G401.6 (cell line): Measurements from ENCODE around the gene RNASE3.
"Not testable (repeated sequence)": the region's sequence is repeated elsewhere in the genome, so short reads cannot be mapped to it uniquely, and the experiment has no call there.

Experiments used
- FAIRE-seq: peaks from 2 replicates; lab custom pipeline; 2012; peaks lifted over from hg19 to GRCh38; lab: Jason Lieb, UNC

Gene RNASE3

DNA sequence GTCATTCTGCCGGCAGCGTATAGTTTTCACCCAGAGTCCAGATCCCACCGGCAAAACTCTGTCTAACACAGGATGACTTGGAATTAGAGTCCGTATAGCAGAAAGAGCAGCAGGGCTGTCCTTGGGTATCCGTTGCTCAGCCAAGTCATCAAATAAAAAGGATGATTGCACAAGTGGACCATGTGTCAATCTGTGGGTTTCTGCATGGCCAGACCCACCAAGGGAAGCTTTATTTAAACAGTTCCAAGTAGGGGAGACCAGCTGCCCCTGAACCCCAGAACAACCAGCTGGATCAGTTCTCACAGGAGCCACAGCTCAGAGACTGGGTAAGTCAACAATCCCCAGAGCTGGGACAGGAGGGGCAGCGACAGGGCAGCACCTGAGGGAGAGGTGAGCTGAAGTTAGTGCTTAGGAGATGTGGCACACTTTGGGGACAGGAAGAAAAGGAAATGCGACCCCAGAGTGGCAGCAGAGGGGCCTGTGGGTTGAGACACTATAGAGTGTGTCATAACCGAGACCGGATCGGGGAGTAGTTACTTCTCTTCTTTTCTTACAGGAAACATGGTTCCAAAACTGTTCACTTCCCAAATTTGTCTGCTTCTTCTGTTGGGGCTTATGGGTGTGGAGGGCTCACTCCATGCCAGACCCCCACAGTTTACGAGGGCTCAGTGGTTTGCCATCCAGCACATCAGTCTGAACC lies at the start of gene RNASE3:
RNASE3 (plus strand) TSS at position 260 of the 700 bp plus-strand sequence; CDS start at position 562, 302 bp downstream.
- FAIRE-seq = not testable (repeated sequence)

DNA sequence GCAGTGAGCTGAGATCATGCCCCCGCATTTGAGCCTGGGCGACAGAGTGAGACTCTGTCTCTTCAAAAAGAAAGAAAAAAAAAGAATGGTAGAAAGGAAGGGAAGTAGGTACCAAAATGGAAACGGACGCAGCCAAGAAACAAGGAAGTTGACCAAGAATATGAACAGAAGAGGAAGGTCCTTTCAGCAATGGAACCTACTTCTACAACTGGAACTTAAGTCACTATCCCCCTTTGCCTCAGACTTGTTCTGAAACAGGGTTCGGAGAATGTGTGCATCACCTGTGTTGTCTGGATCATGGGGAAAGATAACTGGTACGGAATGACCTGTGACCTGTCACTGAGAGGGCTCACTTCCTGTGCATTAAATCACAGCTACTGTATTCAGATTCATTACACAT lies 44.6 kb upstream of the RNASE3 start:
- FAIRE-seq = no peak

DNA sequence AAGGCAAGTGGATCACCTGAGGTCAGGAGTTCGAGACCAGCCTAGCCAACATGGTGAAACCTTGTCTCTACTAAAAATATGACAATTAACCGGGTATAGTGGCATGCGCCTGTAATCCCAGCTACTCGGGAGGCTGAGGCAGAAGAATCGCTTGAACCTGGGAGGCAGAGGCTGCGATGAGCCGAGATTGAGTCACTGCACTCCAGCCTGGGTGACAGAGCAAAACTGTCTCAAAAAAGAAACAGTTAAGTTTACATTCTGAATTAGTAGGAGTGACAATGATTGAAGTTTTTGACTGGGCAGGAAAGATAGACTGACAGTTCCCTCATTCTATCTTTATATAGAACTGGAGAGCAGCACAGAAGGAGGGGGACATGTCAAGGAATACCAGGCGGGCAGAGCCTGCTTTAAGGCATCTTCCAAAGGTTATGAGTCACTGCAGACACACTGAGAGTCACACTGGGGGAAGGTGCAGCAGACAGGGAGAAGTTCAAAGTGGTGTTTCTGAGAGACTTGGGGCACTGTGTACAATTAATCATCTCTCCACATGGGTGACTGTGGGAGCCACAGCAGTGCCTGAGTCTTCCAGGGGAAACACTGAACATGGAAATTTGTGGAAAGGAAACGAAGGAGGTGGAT lies 42.8 kb upstream of the RNASE3 start:
- FAIRE-seq = no peak

DNA sequence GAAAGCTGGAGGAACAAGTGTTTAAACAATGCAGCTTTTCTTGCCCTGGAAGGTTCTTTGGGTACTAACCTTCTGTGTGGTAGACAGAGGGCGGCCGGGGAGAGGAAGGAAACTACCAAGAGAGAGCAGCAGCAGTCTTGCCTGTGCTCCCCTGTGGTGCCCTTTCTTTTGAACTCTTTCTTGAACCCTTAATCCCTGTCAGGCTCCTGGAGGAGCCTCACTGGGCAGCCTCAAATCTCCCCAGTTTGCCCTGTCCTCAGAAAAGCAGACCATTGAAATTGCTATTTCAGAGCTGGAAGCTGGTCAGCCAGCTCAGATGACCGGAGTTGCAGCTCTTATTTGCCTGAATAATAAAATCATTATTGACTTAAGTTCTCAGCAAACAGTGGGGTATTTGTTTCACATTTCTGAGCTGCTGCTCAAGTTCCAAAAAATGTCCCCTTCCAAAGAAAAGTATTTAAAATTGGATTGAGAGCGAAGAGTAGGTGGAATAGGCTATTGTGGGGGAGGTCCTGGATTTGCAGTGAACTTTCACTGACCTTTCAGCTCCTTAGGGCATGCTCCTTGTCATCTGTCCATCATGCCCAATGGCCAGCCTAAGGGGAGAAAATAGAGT lies 42.1 kb upstream of the RNASE3 start:
- no peak for FAIRE-seq

DNA sequence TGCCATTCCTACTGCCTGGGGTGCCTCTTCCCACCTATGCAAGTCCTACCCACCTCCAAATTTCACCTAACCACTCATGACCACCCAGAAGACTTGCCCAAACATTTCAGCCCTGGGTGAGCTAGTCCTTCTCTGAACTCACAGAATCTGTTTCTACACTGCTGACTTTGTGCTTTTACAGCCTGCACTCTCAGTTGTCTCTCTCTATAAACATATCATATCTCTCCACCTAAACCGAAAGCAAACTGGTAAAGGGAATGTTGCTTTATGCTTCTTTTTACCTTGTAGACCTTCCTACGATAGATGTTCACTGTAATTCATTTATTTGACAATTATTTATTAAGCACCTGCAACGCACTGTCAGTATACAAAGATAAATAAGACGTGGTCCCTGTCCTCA lies 38.1 kb upstream of the RNASE3 start:
- FAIRE-seq = no peak

DNA sequence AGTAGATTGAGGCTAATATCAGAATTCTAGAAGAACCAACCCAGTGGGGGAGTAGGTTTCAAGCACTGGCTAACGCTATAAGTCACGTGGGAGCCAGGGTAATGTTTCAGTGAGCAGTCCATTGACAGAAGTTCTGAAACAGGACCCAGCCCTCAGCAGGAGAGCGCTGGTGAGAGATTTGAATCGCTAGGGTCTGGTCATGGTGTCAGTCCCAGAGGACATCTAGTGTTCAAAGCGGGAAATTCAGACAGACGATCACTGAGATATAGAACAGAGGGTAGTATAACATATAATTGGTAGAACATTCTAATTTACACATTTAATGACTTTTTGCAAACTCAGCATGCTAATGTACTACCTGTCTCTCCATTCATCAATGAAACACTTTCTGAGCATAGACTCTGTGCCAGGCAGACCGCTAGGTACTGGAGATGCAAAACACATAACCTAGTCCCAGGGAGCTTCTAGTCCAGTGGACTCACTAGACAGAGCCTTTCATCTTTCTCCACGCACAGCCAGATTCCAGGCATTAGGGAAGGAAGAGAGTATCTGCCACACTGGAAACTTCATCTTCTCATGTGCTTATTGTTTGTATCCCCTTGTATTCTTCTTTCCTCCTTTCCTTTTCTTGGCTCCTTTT lies 35.4 kb upstream of the RNASE3 start:
- FAIRE-seq = peak; percentile 27

DNA sequence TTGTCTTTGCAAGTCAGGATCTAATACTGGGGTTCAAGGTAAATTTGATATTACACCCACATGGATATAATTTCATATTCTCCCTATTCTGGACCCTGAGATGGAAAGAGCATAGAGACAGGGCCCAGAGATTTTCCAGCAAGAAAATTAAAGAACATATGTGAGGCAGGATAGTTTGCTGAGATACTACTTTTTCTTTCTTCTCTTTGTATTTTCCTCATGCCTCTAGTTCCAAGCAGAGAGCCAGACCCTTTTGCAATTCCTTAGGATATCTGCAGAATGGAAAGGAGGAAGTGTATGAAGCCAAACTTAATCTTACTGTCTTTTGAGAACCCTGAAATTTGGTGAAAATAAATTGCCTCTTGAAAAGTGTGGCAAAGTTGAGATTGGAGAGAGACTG lies 34.0 kb upstream of the RNASE3 start:
- FAIRE-seq = no peak

DNA sequence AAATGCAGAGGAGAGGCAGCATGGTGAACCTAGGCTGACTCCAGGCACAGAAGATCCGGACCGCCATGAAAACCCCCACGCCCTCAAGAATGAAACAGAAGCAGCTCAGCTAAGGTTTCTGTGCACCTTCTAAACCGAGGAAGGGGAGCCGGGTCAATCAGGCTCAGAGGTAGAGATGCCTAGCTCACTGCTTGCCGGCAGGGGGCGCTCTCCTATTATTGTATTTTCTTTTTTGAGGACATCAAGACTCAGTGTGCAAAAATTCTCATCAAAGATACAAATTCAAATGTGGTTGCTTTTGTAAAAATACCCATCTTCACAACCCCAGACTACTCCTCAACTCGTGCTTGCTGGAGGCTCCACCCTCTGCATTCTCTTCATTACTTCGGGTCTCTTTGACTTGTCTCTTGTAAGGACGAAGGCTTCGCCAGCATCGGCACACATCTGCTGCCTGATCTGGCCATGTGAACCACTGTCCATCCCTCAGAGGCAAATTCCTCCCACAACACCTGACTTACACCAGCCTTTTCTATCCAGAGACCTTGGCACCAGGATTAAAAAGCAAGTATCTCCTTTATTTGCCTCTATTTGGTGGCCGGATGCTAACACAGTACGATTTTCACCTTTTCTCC lies 33.4 kb upstream of the RNASE3 start:
- no peak for FAIRE-seq

DNA sequence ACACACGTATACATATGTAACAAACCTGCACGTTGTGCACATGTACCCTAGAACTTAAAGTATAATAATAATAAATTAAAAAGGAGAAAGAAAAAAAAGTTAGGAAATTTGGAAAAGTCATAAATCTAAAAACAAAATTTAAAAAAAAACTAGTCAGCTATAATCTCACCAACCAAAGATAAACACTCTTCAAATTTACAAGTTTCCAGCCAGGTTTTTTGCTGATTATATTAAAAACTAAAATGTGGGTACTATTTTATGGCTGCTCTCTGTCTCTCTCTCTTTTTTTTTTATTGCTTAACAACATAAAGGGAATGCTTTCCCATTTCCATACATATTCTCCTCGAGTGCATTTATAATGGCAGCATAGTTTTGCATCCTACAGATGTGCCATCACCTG lies 25.0 kb upstream of the RNASE3 start:
- FAIRE-seq = no peak

DNA sequence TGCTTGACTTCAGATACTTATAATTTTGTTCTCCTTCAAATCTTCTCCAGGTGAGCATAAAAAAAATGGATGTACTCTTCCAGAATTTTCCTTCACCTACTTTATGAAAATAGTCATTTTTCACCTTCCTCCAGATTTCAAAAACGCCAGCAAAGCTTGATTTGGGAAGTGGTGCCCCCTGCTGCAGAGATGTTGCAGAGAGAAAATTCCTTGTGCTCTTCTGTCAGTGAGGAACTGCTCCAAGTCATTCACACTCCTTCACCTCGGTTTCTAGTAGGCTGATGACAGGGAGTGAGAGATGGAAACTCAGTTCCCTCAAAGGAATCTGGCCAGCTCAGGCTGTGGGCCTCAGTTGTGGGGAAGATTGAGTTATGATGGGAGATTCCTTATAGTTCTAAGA lies 24.2 kb upstream of the RNASE3 start:
- FAIRE-seq = no peak

DNA sequence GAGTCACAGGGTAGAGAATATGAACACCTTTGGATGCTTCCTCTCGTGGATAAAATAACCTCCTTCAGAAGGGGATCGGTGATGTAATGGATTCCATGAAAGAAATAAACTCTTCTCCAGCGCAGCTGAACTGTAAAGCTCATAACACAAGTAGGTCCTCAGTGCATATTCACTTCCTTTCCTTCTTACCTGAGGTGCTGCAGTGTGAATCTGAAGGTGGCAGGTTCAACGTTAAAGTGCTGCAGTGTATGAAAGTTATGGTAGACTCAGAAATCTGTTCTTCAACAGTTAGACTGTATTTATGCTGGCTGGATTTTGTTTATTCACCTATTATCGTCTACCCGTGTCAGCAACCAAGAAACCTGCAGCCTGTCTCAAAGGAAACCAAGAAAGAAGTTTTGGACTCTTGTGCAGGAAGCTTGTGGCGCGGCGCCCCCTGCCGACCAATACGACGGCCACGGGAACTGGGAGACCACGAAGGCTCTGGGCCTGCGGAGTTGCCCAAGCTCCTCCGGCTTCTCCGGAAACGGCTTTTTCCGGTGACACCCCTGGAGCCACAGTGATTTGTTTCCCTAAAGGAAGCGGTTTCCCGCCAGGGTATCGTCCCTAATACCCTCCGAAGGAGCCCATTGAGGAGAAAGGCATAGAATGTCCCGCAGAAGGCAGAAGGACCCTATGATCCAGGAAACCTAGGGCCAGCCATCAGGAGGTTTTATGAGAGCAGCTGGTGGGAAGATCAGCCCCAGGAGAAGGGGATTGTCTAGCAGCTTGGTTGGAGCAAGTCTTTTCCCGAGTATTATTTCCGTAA lies 17.6 kb upstream of the RNASE3 start:
- FAIRE-seq = peak; percentile 17

DNA sequence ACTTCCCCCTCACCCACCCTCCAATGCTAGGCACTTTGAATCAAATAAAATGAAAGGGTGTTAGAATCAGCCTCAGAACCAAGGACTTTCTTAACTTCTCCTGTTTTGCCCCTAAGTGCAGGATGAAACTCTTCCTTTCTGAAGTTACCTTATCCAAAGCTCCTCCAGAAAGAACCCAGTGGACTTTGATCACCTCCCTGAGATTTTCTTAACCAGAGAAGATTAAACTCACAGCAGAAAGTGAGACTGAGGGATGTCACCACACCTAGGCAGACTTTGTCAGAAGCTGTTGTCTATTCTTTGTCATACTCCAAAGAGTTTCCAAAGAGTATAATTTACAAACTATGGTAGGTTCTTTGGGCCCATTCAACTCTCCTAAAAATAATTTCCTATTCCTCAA lies 14.2 kb upstream of the RNASE3 start:
- no peak for FAIRE-seq

DNA sequence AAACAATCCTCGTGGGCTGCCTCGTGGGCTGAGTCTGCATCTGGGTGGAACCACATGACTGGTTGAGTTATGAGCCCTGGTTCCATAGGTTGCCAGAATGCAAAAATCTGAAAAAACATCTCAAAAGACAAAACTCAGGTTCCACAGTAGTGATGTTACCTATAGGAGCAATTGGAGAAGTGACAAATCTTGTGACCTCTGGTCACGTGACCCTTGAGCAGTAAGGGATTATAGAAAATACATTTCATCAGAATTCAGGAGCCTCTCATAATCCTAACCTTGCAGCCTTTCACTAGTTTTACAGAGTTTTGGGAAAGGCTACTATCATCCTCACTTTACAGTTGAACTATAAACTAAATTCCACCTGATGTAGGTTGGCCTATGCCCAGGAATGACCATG lies 12.5 kb upstream of the RNASE3 start:
- FAIRE-seq = no peak

DNA sequence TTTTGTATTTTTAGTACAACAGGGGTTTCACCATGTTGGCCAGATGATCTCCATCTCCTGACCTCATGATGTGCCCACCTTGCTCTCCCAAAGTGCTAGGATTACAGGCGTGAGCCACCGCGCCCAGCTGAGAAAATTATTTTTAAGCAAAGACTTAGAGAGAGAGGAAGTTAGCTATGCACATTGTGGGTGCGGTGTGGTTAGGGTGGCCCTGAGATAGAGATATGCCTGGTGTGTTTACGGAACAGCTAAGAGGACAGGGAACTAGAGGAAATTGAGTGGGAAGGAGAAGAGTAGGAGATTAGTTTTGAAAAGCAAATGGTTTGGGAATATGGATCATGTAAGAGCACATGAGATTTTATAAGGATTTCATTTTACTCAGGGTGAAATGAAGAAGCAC lies 10.0 kb upstream of the RNASE3 start:
- FAIRE-seq = not testable (repeated sequence)

DNA sequence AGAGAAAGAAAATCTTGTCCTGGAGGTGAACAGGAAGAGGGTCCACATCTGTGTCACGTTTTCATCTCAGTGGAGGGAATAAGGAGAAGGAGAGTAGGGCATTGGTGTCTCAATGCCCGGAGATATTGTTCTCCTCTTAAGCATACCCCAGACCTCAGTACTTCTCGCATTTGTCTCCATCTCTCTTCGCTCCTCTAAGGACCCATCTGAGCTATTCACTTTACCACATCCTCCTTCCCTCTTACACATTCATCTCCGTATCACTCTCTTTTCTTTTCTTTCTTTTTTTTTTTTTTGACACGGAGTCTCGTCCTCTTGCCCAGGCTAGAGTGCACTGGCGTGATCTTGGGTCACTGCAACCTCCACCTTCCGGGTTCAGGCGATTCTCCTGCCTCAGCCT lies 8.4 kb upstream of the RNASE3 start:
- not testable (repeated sequence) for FAIRE-seq

DNA sequence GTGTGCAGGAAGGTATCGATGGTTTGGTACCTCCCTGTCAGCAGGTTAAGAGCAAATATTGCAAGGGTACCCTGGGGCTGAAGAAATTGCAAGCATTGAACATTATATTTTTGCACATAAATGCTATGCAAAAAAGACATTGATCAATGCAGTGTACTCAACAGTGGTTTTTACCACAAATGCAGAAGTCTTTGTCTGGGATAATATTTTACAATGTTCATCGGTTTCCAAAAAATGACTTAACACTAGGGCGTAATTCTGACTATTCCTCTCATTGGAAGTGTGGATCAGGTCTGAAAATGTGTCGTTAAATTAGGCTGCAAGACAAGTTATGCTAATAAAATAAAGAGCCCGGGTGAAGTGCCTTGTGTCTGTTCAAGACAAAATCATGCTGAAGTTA lies 2.8 kb upstream of the RNASE3 start:
- not testable (repeated sequence) for FAIRE-seq

DNA sequence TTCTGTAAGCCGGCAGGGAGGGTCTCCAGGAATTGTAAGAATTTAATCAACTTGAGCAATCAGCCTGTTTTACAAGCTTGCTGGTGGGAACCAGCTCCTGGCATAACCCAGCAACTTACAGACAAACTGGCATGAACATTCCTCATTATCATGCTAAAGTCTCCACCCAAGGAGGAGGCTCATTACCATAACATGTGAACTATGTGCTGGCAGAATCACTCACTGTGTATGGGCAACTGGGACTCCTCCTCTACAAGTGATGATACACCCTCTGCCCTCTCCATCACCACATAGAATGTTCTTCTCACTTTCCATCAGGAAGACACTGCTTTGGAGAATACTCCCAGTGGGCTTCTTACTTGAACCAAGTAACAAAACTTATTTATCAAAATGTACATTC lies 4.1 kb downstream of the RNASE3 start:
- not testable (repeated sequence) for FAIRE-seq

DNA sequence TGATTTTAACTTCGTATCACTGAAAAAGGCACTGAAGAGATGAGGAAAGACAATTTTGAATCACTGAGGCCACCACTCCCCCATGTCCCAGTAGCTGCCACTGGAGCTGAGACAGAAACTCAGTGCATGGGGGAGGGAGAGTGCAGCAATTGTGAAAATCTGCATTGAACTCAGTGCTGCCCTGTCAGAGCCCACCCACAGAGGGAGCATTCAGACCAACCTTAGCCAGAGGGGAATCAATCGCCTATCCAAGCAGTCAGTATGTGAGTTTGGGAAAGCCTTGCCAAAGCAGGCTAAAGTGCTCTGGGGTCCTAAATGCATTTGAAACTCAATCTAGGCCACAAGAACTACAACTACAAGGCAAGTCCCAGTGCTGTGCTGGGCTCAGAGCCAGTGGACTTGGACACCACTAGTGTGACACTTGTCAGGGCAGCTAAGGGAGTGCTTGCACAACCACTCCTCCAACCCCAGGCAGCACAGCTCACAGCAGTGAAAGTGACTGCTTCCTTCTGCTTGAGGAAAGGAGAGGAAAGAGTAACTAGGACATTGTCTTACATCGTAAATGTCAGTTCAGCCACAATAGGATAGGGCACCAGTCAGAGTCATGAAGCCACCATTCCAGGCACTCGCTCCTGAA lies 13.3 kb downstream of the RNASE3 start:
- FAIRE-seq = no peak

DNA sequence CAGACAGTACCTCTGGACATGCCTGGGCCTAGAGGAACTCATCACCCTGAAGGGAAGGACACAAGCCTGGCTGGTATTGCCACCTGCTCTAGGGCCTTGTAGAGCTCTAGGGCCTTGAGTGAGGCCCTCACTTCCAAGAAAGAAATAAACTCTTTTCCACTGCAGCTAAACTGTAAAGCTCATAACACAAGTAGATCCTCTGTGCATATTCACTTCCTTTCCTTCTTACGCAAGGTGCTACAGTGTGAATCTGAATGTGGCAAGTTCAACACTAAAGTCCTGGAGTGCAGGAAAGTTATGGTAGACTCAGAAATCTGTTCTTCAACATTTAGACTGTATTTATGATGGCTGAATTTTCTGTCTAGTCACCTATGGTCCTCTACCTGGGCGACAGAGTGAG lies 14.5 kb downstream of the RNASE3 start:
- no peak for FAIRE-seq

DNA sequence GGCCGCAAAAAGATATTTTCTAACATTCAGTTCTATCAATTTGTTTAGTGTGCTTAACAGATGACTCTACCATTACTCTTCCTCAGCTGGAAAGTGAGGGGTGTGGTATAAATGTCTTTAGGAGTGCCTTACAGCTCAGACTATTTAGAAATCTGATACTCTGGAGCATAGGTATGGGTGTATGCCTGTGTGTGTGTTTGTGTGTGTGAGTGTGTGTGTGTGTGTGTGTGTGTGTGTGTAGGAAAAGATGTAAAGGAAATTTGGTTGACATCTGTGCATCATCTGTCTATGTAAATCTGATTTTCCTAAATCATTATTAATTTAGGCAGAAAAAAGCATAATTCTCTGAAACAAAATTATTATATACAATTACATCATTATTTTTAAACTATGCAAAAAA lies 16.0 kb downstream of the RNASE3 start:
- no peak for FAIRE-seq

DNA sequence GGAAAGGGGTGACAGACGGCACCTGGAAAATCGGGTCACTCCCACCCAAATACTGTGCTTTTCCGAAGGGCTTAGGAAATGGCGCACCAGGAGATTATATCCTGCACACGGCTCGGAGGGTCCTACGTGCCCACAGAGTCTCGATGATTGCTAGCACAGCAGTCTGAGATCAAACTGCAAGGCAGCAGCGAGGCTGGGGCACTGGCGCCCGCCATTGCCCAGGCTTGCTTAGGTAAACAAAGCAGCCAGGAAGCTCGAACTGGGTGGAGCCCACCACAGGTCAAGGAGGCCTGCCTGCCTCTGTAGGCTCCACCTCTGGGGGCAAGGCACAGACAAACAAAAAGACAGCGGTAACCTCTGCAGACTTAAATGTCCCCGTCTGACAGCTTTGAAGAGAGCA lies 19.6 kb downstream of the RNASE3 start:
- not testable (repeated sequence) for FAIRE-seq
